ENCODE data around the gene EDN3. TPM values are rescaled to one million over a fixed set of nuclear protein-coding genes. Genes with fewer than 3 reads are reported as not detected.

Gene EDN3
- total RNA-seq, 4 donors from 2014 or later = 3.7 to 18.0 (median 11.7) TPM

DNA sequence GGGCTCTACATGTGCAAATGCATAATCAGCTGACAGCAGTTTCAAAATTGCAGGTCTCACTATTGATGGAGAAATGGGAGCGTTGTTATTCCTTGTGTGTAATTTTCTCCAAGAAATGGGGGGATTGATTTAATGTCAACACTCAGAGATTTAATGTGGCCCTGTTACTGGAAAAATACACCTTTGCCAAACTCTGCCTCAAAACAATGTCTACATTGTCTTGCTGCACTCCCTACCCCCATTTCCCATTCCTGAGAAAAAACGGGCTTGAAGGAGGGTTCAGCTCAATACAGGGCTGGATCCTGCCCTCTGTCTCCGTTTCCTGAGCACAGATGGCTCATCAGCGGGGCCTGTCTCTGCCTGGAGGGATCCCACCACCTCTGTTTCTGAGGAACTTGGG is 18.4 kb downstream of the EDN3 start:
- DNase-seq (ENCODE audit: extremely low spot score) = no peak
- TF ChIP-seq, protein P1, sequence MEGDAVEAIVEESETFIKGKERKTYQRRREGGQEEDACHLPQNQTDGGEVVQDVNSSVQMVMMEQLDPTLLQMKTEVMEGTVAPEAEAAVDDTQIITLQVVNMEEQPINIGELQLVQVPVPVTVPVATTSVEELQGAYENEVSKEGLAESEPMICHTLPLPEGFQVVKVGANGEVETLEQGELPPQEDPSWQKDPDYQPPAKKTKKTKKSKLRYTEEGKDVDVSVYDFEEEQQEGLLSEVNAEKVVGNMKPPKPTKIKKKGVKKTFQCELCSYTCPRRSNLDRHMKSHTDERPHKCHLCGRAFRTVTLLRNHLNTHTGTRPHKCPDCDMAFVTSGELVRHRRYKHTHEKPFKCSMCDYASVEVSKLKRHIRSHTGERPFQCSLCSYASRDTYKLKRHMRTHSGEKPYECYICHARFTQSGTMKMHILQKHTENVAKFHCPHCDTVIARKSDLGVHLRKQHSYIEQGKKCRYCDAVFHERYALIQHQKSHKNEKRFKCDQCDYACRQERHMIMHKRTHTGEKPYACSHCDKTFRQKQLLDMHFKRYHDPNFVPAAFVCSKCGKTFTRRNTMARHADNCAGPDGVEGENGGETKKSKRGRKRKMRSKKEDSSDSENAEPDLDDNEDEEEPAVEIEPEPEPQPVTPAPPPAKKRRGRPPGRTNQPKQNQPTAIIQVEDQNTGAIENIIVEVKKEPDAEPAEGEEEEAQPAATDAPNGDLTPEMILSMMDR (IDR thresholded peaks at IDR 0.05) = no peak
- TF ChIP-seq EP300 (IDR thresholded peaks at IDR 0.05) = no peak
- TF ChIP-seq POLR2A (IDR thresholded peaks at IDR 0.05; ENCODE audit: low read depth) = no peak
- no peak for TF ChIP-seq POLR2AphosphoS5 (IDR thresholded peaks at IDR 0.05)
- H3K4me1 ChIP-seq = no peaks in the 10 kb centered on the region
- intact Hi-C loops (cut with DNase I) = no loop called here
- H3K4me3 ChIP-seq = no peak overlapping the region
- H3K27me3 ChIP-seq = peaks cover 0 to 11% (median 0%) of the 10 kb centered on the region in 4 donors
- H3K27ac ChIP-seq (replicated peaks in 1 of 4) = no peak overlapping the region
- 86% methylated on average over 4 of the region's 4 CpGs for WGBS
- no peaks in the 10 kb centered on the region for H3K36me3 ChIP-seq
- no peaks in the 10 kb centered on the region for H3K9me3 ChIP-seq

DNA sequence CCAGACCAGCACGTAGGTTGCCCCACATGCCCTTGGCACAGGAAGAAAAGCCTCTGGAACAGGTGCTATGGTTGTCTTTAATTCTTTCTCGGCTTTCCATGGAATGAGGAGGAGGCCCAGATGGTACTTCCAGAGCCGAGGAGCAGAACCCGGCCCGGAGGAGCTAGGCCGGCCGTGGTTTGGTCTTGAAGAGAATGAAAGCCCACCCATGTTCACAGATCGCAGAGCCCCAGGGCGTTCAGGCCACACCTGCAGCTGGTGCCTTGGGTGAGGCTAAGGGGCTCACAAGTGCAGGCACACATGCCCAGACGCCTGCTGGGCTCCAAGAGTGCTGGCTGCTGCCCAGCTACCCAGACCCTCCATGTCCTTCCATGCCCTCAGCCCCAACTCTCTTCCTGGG is 20.0 kb downstream of the EDN3 start:
- H3K4me3 ChIP-seq = no peak overlapping the region
- peaks cover 0 to 11% (median 0%) of the 10 kb centered on the region in 4 donors for H3K27me3 ChIP-seq
- no peaks in the 10 kb centered on the region for H3K36me3 ChIP-seq
- no peaks in the 10 kb centered on the region for H3K4me1 ChIP-seq
- intact Hi-C loops (cut with DNase I) = no loop called here
- no peak for DNase-seq (ENCODE audit: extremely low spot score)
- TF ChIP-seq POLR2AphosphoS5 (IDR thresholded peaks at IDR 0.05) (no peak), POLR2A (IDR thresholded peaks at IDR 0.05; ENCODE audit: low read depth) (no peak)
- TF ChIP-seq, protein P1 (IDR thresholded peaks at IDR 0.05) = no peak
- WGBS = 74% methylated on average over 3 of the region's 10 CpGs
- no peaks in the 10 kb centered on the region for H3K9me3 ChIP-seq
- H3K27ac ChIP-seq (replicated peaks in 1 of 4) = no peak overlapping the region

DNA sequence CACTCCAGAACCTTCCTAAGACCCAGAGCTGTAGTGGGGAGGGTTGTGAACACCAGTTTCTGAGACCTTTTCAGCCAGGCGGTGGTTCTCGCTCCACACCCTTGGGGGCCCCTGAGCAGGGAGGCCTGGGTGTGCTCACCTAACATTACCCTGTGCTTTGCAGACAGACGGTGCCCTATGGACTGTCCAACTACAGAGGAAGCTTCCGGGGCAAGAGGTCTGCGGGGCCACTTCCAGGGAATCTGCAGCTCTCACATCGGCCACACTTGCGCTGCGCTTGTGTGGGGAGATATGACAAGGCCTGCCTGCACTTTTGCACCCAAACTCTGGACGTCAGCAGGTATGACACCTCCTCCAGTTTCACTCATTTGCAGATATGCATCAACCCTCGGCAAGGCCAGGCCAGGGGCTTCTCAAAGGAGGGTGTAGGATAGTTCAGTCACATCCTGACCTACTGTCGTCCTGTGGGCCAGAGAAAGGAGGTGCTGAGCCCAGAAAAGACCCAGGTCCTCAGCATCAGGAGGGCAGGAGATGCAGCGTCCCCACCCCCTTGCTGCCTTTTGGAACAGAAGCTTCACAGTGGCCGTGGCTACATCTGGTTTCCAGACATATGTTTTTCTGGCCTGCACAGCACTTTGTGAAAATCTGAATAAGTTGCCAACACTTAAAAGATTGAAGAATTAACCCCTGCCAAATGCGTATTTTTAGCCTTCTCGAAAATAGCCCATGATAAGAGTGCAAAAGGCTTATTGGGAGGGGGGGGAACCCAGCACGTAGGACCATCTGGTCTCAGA is 20.6 kb downstream of the EDN3 start:
- H3K4me3 ChIP-seq = no peak overlapping the region
- H3K36me3 ChIP-seq = no peaks in the 10 kb centered on the region
- H3K9me3 ChIP-seq = no peaks in the 10 kb centered on the region
- TF ChIP-seq EP300 (IDR thresholded peaks at IDR 0.05) (no peak), POLR2AphosphoS5 (IDR thresholded peaks at IDR 0.05) (no peak), POLR2A (IDR thresholded peaks at IDR 0.05; ENCODE audit: low read depth) (no peak)
- TF ChIP-seq, protein P1 (IDR thresholded peaks at IDR 0.05) = no peak
- peaks cover 0 to 11% (median 0%) of the 10 kb centered on the region in 4 donors for H3K27me3 ChIP-seq
- DNase-seq (ENCODE audit: extremely low spot score) = no peak
- intact Hi-C loops (cut with DNase I) = no loop called here
- H3K4me1 ChIP-seq = no peaks in the 10 kb centered on the region
- 83% methylated on average over 6 of the region's 16 CpGs for WGBS
- H3K27ac ChIP-seq (replicated peaks in 1 of 4) = no peak overlapping the region

DNA sequence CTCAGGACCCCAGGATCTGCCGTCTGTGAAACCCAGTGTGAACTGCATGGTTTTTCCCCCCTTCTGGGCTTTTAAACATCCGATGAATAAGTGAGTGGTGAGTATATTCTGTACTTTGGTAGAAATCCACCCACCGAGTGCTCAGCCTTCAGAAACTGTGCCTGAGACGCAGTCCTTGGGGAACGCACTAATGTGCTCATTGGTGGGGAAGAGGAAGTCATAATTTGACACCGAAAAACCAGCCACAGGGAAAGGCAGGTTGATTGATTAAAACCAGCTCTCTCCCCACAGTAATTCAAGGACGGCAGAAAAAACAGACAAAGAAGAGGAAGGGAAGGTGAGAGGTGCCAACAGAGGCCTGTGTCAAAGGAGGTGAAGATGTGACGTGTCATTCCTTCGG is 21.7 kb downstream of the EDN3 start:
- Histone ChIP-seq H3K9me3 (no peaks in the 10 kb centered on the region), H3K27me3 (peaks cover 0 to 16% (median 0%) of the 10 kb centered on the region in 4 donors), H3K4me1 (no peaks in the 10 kb centered on the region), H3K36me3 (no peaks in the 10 kb centered on the region), H3K4me3 (no peak overlapping the region), H3K27ac (replicated peaks in 1 of 4) (no peak overlapping the region)
- 66% methylated on average over 9 of the region's 9 CpGs for WGBS
- TF ChIP-seq POLR2A (IDR thresholded peaks at IDR 0.05; ENCODE audit: low read depth) (no peak), POLR2AphosphoS5 (IDR thresholded peaks at IDR 0.05) (no peak), EP300 (IDR thresholded peaks at IDR 0.05) (no peak)
- TF ChIP-seq, protein P1 (IDR thresholded peaks at IDR 0.05) = no peak
- intact Hi-C loops (cut with DNase I) = no loop called here
- DNase-seq (ENCODE audit: extremely low spot score) = no peak
